GM18502 (cell line): ENCODE measurements around the gene PDE4D.

Source experiments
- ATAC-seq: cut with Tn5 transposase; IDR thresholded peaks from one replicate; pipeline ENCODE4 v1.9.1; 2021; ENCODE audit warnings: mild to moderate bottlenecking; ENCODE audit not compliant: unreplicated experiment, poor library complexity

The PDE4D gene

GRCh38 chr5:59893429-59894227, at the start of gene PDE4D:
PDE4D (minus strand) TSS chr5:59893726.
- no peak for ATAC-seq

GRCh38 chr5:59937633-59938032, 44.1 kb upstream of the PDE4D start:
- ATAC-seq: no peak

- no peak for ATAC-seq
Measured at GRCh38 chr5:59923465-59923864, 29.9 kb upstream of the PDE4D start.

- ATAC-seq: no peak
Measured at GRCh38 chr5:59922220-59922619, 28.7 kb upstream of the PDE4D start.

- ATAC-seq: no peak
Measured at GRCh38 chr5:59921816-59922215, 28.3 kb upstream of the PDE4D start.

GRCh38 chr5:59919484-59919883, 26.0 kb upstream of the PDE4D start:
- ATAC-seq: no peak

GRCh38 chr5:59917121-59917520, 23.6 kb upstream of the PDE4D start:
- ATAC-seq: no peak

- no peak for ATAC-seq
Measured at GRCh38 chr5:59905188-59905587, 11.7 kb upstream of the PDE4D start.

- no peak for ATAC-seq
Measured at GRCh38 chr5:59897075-59897474, 3.5 kb upstream of the PDE4D start.

- no peak for ATAC-seq
Measured at GRCh38 chr5:59891962-59892643, 1.4 kb downstream of the PDE4D start.

- no peak for ATAC-seq
Measured at GRCh38 chr5:59887274-59887673, 6.3 kb downstream of the PDE4D start.

- ATAC-seq: no peak
Measured at GRCh38 chr5:59874675-59875074, 18.9 kb downstream of the PDE4D start.

GRCh38 chr5:59873113-59873512, 20.4 kb downstream of the PDE4D start:
- no peak for ATAC-seq

GRCh38 chr5:59866661-59867060, 26.9 kb downstream of the PDE4D start:
- ATAC-seq: no peak

GRCh38 chr5:59864718-59865117, 28.8 kb downstream of the PDE4D start:
- ATAC-seq: no peak

- ATAC-seq: no peak
Measured at GRCh38 chr5:59863777-59864176, 29.7 kb downstream of the PDE4D start.

- ATAC-seq: no peak
Measured at GRCh38 chr5:59856358-59856757, 37.2 kb downstream of the PDE4D start.

- no peak for ATAC-seq
Measured at GRCh38 chr5:59850766-59851165, 42.8 kb downstream of the PDE4D start.

- no peak for ATAC-seq
Measured at GRCh38 chr5:59847586-59847985, 45.9 kb downstream of the PDE4D start.

GRCh38 chr5:59845730-59846129, 47.8 kb downstream of the PDE4D start:
- ATAC-seq: no peak

- ATAC-seq: no peak
Measured at GRCh38 chr5:59843511-59844213, 49.9 kb downstream of the PDE4D start.
